GM19468 (cell line): ENCODE measurements around the gene DOCK2.

Source experiments
- ATAC-seq: cut with Tn5 transposase; IDR thresholded peaks from one replicate; pipeline ENCODE4 v1.9.1; 2021; ENCODE audit warnings: mild to moderate bottlenecking, moderate library complexity, moderate number of reproducible peaks; ENCODE audit not compliant: unreplicated experiment; ENCODE audit errors: extremely low read depth

Gene DOCK2

GRCh38 chr5:169838688-169839087, 201.6 kb downstream of the DOCK2 start:
- peak; percentile 49 for ATAC-seq

GRCh38 chr5:169840405-169840804, 203.3 kb downstream of the DOCK2 start:
- no peak for ATAC-seq

- no peak for ATAC-seq
These were observed 205.6 kb downstream of the DOCK2 start for GRCh38 chr5:169842699-169843098.

- no peak for ATAC-seq
These were observed 210.4 kb downstream of the DOCK2 start for GRCh38 chr5:169847519-169847918.

- no peak for ATAC-seq
These were observed 211.2 kb downstream of the DOCK2 start for GRCh38 chr5:169848271-169848670.

GRCh38 chr5:169848792-169849191, 211.7 kb downstream of the DOCK2 start:
- ATAC-seq = no peak

- ATAC-seq = no peak
These were observed 213.3 kb downstream of the DOCK2 start for GRCh38 chr5:169850409-169850808.

GRCh38 chr5:169851321-169851850, 214.3 kb downstream of the DOCK2 start:
- no peak for ATAC-seq

- ATAC-seq = no peak
These were observed 219.5 kb downstream of the DOCK2 start for GRCh38 chr5:169856571-169856970.

GRCh38 chr5:169860585-169860984, 223.5 kb downstream of the DOCK2 start:
- no peak for ATAC-seq

- no peak for ATAC-seq
These were observed 224.4 kb downstream of the DOCK2 start for GRCh38 chr5:169861433-169861832.

- ATAC-seq = no peak
These were observed 224.9 kb downstream of the DOCK2 start for GRCh38 chr5:169861934-169862333.

GRCh38 chr5:169862391-169862811, 225.3 kb downstream of the DOCK2 start:
- ATAC-seq = no peak

GRCh38 chr5:169864483-169864882, 227.4 kb downstream of the DOCK2 start:
- ATAC-seq = no peak

- no peak for ATAC-seq
These were observed 230.3 kb downstream of the DOCK2 start for GRCh38 chr5:169867347-169867746.

GRCh38 chr5:169869066-169869465, 232.0 kb downstream of the DOCK2 start:
- ATAC-seq = no peak

- ATAC-seq = no peak
These were observed 233.1 kb downstream of the DOCK2 start for GRCh38 chr5:169870211-169870610.

- no peak for ATAC-seq
These were observed 234.9 kb downstream of the DOCK2 start for GRCh38 chr5:169871826-169872490.

- ATAC-seq = no peak
These were observed 236.6 kb downstream of the DOCK2 start for GRCh38 chr5:169873642-169874041.

- ATAC-seq = no peak
These were observed 237.5 kb downstream of the DOCK2 start for GRCh38 chr5:169874621-169875020.

GRCh38 chr5:169875091-169875728, 238.1 kb downstream of the DOCK2 start:
- no peak for ATAC-seq

- ATAC-seq = no peak
These were observed 238.7 kb downstream of the DOCK2 start for GRCh38 chr5:169875731-169876130.
